Astrocyte (in vitro differentiated cells and primary cell): ENCODE results near the gene URI1.

Experiments
- CTCF ChIP-seq: IDR thresholded peaks from 2 replicates; pipeline ENCODE4 v1.5.1; 2011; ENCODE audit warnings: low read depth, mild to moderate bottlenecking, inconsistent platforms, low read length, moderate library complexity; ENCODE audit not compliant: insufficient read depth
- EZH2 ChIP-seq: IDR thresholded peaks from 2 replicates; pipeline ENCODE4 v1.6.1; 2012; ENCODE audit warnings: mild to moderate bottlenecking, low read length, inconsistent platforms; ENCODE audit not compliant: insufficient read depth

- no peak for TF ChIP-seq CTCF
- no peak for TF ChIP-seq EZH2
Observed at GRCh38 chr19:29918891-29919290, 23.1 kb upstream of the URI1 start.
